ENCODE results near the gene SNN. TPM values are rescaled to one million over a fixed set of nuclear protein-coding genes. Genes with fewer than 3 reads are reported as not detected.

SNN gene
- total and polyA plus RNA-seq, 9 of the 15 experiments (the other 6 are each of a cell fraction or from before 2014, with no cell fraction given) = 0.07 to 2.9 (median 1.9) TPM

GRCh38 chr16:11630046-11630767 is 38.0 kb upstream of the SNN start (continued):
- TF ChIP-seq PCBP2 (IDR thresholded peaks at IDR 0.05; ENCODE audit: low read depth, low read length, poor library complexity, severe bottlenecking) (no peak), PRMT5 (CRISPR knock-in tag; IDR thresholded peaks at IDR 0.05) (no peak)

- intact Hi-C loops (cut with micrococcal nuclease) = no loop called here
- H4K20me1 ChIP-seq (replicated peaks; ENCODE audit: control insufficient read depth, insufficient read depth, low read length) = no peaks in the 10 kb centered on the region
- POLR2A ChIA-PET = interaction anchor here (0.6 to 1.2 kb wide), 3 partner anchors 9 to 28 kb away, joined by 3 to 4 read pairs (median 3); no protein-coding TSS in a partner anchor
- 28% methylated on average over 6 of the region's 6 CpGs for WGBS (ENCODE audit: insufficient coverage, low coverage, missing lambda C conversion rate)
- no peaks in the 10 kb centered on the region for H3K79me2 ChIP-seq (ENCODE audit: control insufficient read depth, insufficient read depth, low read length)
- no peak for FAIRE-seq
- peaks cover 3 to 30% of the 10 kb centered on the region in 2 experiments; a peak in 4 of 5 replicates for H3K27me3 ChIP-seq (ENCODE audit: control insufficient read depth in 2 of 2, insufficient read depth in 2 of 2, low read length in 2 of 2)
- ATAC-seq = no peak
- H3K4me2 ChIP-seq (ENCODE audit: insufficient read depth, low read length) = no peak overlapping the region
- DNase-seq (ENCODE audit: extremely low read depth in 1 of 4, low spot score in 3 of 4) = no peak
- no peaks in the 10 kb centered on the region for H3K36me3 ChIP-seq (ENCODE audit: control insufficient read depth, insufficient read depth, low read length)
- CTCF ChIA-PET (ENCODE audit: low intra/inter-chr PET ratio) = no interaction called here
- H3K27ac ChIP-seq (ENCODE audit: extremely low read depth, low read depth, low read length) = no peak overlapping the region
- no TSS peak for BruUV-seq (replicated peaks)
- no peaks in the 10 kb centered on the region for H3K9me1 ChIP-seq (ENCODE audit: control insufficient read depth, insufficient read depth, low read length)
- in situ Hi-C loops (cut with MboI) = no loop called here
- H3K9ac ChIP-seq (ENCODE audit: insufficient read depth in 1 of 2, low read depth in 2 of 2, low read length in 2 of 2) = no peak overlapping the region
- no peak overlapping the region for H3K4me3 ChIP-seq
- peaks cover 8 to 15% of the 10 kb centered on the region in 2 experiments for H3K4me1 ChIP-seq (replicated peaks in 1 of 2; ENCODE audit: control insufficient read depth in 2 of 2, insufficient read depth in 2 of 2, low read length in 2 of 2)
- no peaks in the 10 kb centered on the region for H3K9me3 ChIP-seq (replicated peaks; ENCODE audit: control insufficient read depth, insufficient read depth, low read depth, low read length)
- TF ChIP-seq E2F5 (CRISPR knock-in tag; IDR thresholded peaks at IDR 0.05) (no peak), PCBP1 (IDR thresholded peaks at IDR 0.05; ENCODE audit: low read depth, low read length, poor library complexity, severe bottlenecking) (no peak), MED1 (CRISPR knock-in tag; IDR thresholded peaks at IDR 0.05; ENCODE audit: borderline replicate concordance) (no peak), SRSF3 (IDR thresholded peaks at IDR 0.05; ENCODE audit: insufficient read depth, low read length) (no peak), ETV1 (tag; conservative IDR thresholded peaks at IDR 0.05; ENCODE audit: low read depth) (no peak), CHD2 (IDR thresholded peaks at IDR 0.05; ENCODE audit: low read depth, low read length) (no peak), SUPT5H (IDR thresholded peaks at IDR 0.05) (no peak), RAD21 (CRISPR knock-in tag; conservative IDR thresholded peaks at IDR 0.05 in 1 of 2, IDR thresholded peaks at IDR 0.05 in 1 of 2) (no peak), BCL6 (CRISPR knock-in tag; IDR thresholded peaks at IDR 0.05) (no peak), PHF8 (IDR thresholded peaks at IDR 0.05; ENCODE audit: borderline replicate concordance, low read length) (no peak), ATF4 (CRISPR knock-in tag; IDR thresholded peaks at IDR 0.05) (no peak), SAFB (IDR thresholded peaks at IDR 0.05; ENCODE audit: borderline replicate concordance, low read depth, low read length) (no peak), SMARCA5 (IDR thresholded peaks at IDR 0.05) (no peak), TFAM (CRISPR knock-in tag; conservative IDR thresholded peaks at IDR 0.05) (no peak)
- H2AFZ ChIP-seq (ENCODE audit: low read depth, low read length) = no peak overlapping the region
Observed at GRCh38 chr16:11630768-11631056, 37.5 kb upstream of the SNN start.

Data from K562 (cell line).